ENCODE data around the gene WNT8B.

Gene WNT8B

DNA sequence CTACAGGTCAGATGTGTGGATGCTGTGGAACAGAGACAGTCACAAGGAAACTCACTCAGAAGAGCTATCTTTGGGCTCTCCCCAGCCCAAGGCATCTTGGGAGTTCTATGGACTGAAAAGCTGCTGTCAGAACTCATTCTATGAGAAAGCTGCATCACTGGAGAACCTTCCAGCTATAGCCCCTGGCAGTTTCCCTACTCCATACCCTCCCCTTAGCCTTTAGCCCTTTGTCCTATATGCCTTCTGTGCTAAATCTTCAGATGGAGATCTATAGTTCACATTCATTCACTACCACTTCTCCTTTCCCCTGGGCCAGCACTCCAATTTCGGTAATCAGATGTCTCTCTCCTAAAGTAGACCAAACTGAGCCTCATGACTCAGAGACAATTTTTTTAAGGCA is 6.9 kb downstream of the WNT8B start:
- H3K4me3 ChIP-seq (ENCODE audit: low read depth, low read length): no peak overlapping the region
- TF ChIP-seq CTCF (IDR thresholded peaks at IDR 0.05; ENCODE audit: low read depth, low read length, missing control alignments): no peak
- no peak for DNase-seq (ENCODE audit: low read depth)

DNA sequence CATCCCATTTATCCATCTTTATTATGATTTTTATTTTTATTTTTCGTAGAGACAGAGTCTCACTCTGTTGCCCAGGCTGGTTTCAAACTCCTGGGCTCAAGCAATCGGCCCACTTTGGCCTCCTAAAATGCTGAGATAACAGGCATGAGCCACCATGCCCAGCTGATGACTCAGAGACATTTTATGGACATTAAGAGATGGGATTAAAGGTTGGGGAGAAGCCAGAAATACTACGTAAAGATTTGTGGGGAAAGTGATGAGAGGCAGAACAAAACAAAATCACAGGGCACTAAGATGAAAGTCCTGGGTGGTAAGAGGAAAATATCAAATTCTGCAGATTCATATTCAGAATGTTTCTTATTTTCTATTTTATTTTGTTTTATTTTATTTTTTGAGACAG is 7.6 kb downstream of the WNT8B start:
- TF ChIP-seq CTCF (IDR thresholded peaks at IDR 0.05; ENCODE audit: low read depth, low read length, missing control alignments): no peak
- DNase-seq (ENCODE audit: low read depth): no peak
- no peak overlapping the region for H3K4me3 ChIP-seq (ENCODE audit: low read depth, low read length)

- TF ChIP-seq CTCF (IDR thresholded peaks at IDR 0.05; ENCODE audit: low read depth, low read length, missing control alignments): no peak
- no peak for DNase-seq (ENCODE audit: low read depth)
- H3K4me3 ChIP-seq (ENCODE audit: low read depth, low read length): no peak overlapping the region
These were observed 15.2 kb downstream of the WNT8B start for GRCh38 chr10:100477970-100478369.

- TF ChIP-seq CTCF (IDR thresholded peaks at IDR 0.05; ENCODE audit: low read depth, low read length, missing control alignments): no peak
- DNase-seq (ENCODE audit: low read depth): no peak
- H3K4me3 ChIP-seq (ENCODE audit: low read depth, low read length): no peak overlapping the region
These were observed 16.2 kb downstream of the WNT8B start for GRCh38 chr10:100479037-100479436.

DNA sequence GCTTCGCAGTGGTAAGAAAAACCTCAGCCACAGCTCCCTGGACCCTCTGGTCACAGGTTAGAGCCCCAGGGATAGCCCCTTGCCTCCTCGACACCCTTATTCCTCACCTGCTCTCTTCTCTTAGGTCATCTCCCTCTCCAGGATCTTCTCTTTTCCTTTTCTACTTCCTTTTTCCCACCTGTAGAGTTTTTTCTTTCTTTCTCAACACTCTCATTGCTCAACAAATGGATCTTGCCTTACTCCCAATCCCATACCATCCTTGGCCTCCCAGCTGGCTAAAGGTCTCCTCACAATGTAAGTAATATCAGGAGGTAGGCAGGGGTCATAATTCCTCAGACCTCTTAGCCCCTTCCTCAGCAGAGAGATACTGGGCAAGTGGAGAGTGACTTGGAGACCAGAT is 17.2 kb downstream of the WNT8B start:
- no peak for TF ChIP-seq CTCF (IDR thresholded peaks at IDR 0.05; ENCODE audit: low read depth, low read length, missing control alignments)
- DNase-seq (ENCODE audit: low read depth): no peak
- no peak overlapping the region for H3K4me3 ChIP-seq (ENCODE audit: low read depth, low read length)

- peak; percentile 68 for DNase-seq (ENCODE audit: low read depth)
- TF ChIP-seq CTCF (IDR thresholded peaks at IDR 0.05; ENCODE audit: low read depth, low read length, missing control alignments): no peak
- peak overlapping the region; percentile 38 for H3K4me3 ChIP-seq (ENCODE audit: low read depth, low read length)
These were observed 18.8 kb downstream of the WNT8B start for GRCh38 chr10:100481462-100482081.

GRCh38 chr10:100482181-100482833 is 19.5 kb downstream of the WNT8B start:
- peak; percentile 2 for DNase-seq (ENCODE audit: low read depth)
- peak; percentile 86 for TF ChIP-seq CTCF (IDR thresholded peaks at IDR 0.05; ENCODE audit: low read depth, low read length, missing control alignments)
- H3K4me3 ChIP-seq (ENCODE audit: low read depth, low read length): peak overlapping the region; percentile 38
